ENCODE results near the gene PHF1. TPM values are rescaled to one million over a fixed set of nuclear protein-coding genes. Genes with fewer than 3 reads are reported as not detected.

The PHF1 gene
- total RNA-seq, 1 donor from 2014 or later, result 13.2 TPM

- FAIRE-seq (no peak), DNase-seq (ENCODE audit: low read depth) (no peak)
- no peaks in the 10 kb centered on the region for H3K27me3 ChIP-seq (ENCODE audit: control insufficient read depth, insufficient read depth, low read length)
- peaks cover 16% of the 10 kb centered on the region for H3K36me3 ChIP-seq (ENCODE audit: control insufficient read depth, insufficient read depth, low read length)
- TF ChIP-seq, protein P1, sequence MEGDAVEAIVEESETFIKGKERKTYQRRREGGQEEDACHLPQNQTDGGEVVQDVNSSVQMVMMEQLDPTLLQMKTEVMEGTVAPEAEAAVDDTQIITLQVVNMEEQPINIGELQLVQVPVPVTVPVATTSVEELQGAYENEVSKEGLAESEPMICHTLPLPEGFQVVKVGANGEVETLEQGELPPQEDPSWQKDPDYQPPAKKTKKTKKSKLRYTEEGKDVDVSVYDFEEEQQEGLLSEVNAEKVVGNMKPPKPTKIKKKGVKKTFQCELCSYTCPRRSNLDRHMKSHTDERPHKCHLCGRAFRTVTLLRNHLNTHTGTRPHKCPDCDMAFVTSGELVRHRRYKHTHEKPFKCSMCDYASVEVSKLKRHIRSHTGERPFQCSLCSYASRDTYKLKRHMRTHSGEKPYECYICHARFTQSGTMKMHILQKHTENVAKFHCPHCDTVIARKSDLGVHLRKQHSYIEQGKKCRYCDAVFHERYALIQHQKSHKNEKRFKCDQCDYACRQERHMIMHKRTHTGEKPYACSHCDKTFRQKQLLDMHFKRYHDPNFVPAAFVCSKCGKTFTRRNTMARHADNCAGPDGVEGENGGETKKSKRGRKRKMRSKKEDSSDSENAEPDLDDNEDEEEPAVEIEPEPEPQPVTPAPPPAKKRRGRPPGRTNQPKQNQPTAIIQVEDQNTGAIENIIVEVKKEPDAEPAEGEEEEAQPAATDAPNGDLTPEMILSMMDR (IDR thresholded peaks at IDR 0.05; ENCODE audit: insufficient read depth, low read length, severe bottlenecking), result no peak
- H3K4me3 ChIP-seq (ENCODE audit: low read depth, low read length), result no peak overlapping the region
Observed at GRCh38 chr6:33438978-33439594, 28.3 kb downstream of the PHF1 start.

GRCh38 chr6:33439956-33440648, 29.3 kb downstream of the PHF1 start:
- no peak for FAIRE-seq
- TF ChIP-seq, protein P1 (IDR thresholded peaks at IDR 0.05; ENCODE audit: insufficient read depth, low read length, severe bottlenecking), result no peak
- no peak overlapping the region for H3K4me3 ChIP-seq (ENCODE audit: low read depth, low read length)
- peaks cover 17% of the 10 kb centered on the region for H3K36me3 ChIP-seq (ENCODE audit: control insufficient read depth, insufficient read depth, low read length)
- H3K27me3 ChIP-seq (ENCODE audit: control insufficient read depth, insufficient read depth, low read length), result no peaks in the 10 kb centered on the region
- DNase-seq (ENCODE audit: low read depth), result no peak

GRCh38 chr6:33440649-33441309, 30.0 kb downstream of the PHF1 start:
- Histone ChIP-seq H3K27me3 (ENCODE audit: control insufficient read depth, insufficient read depth, low read length) (no peaks in the 10 kb centered on the region), H3K36me3 (ENCODE audit: control insufficient read depth, insufficient read depth, low read length) (peaks cover 15% of the 10 kb centered on the region), H3K4me3 (ENCODE audit: low read depth, low read length) (no peak overlapping the region)
- FAIRE-seq (no peak), DNase-seq (ENCODE audit: low read depth) (no peak)
- TF ChIP-seq, protein P1 (IDR thresholded peaks at IDR 0.05; ENCODE audit: insufficient read depth, low read length, severe bottlenecking), result no peak

DNA sequence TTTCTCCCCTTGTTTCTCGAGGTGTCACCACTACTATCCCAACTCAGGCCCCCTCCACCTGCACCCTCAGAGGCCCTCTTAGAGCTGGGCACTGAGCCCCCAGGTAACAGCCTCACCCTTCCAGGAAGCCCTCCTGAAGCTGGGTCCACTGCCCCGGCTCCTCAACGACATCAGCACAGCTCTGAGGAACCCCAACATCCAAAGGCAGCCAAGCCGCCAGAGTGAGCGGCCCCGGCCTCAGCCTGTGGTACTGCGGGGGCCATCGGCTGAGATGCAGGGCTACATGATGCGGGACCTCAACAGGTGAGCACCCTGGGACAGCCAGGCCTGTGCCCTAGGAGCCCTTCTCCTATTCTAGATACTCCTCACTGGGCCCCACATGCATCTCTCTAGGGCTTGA, 30.6 kb downstream of the PHF1 start:
- Histone ChIP-seq H3K27me3 (ENCODE audit: control insufficient read depth, insufficient read depth, low read length) (no peaks in the 10 kb centered on the region), H3K36me3 (ENCODE audit: control insufficient read depth, insufficient read depth, low read length) (peaks cover 14% of the 10 kb centered on the region), H3K4me3 (ENCODE audit: low read depth, low read length) (no peak overlapping the region)
- DNase-seq (ENCODE audit: low read depth) (no peak), FAIRE-seq (no peak)
- TF ChIP-seq, protein P1 (IDR thresholded peaks at IDR 0.05; ENCODE audit: insufficient read depth, low read length, severe bottlenecking), result no peak

DNA sequence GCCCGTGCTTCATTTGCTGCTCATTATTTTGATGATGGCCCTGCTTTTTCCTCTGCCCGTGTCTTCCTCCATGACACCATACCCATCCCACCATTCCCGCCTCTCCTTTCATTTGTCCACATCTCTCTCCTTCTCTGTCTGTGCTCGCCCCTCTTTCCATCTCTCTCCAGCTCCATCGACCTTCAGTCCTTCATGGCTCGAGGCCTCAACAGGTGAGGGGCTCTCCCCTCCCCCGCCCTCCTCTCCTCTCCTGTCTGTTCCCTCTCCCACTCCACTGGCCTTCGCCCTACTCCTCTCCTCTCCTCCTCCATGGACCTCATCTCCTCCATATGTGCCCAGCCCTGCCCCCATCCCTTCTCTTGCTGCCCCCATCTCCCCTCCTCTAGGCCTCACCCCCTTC, 31.5 kb downstream of the PHF1 start:
- DNase-seq (ENCODE audit: low read depth) (no peak), FAIRE-seq (no peak)
- peaks cover 14% of the 10 kb centered on the region for H3K36me3 ChIP-seq (ENCODE audit: control insufficient read depth, insufficient read depth, low read length)
- TF ChIP-seq, protein P1 (IDR thresholded peaks at IDR 0.05; ENCODE audit: insufficient read depth, low read length, severe bottlenecking), result no peak
- no peak overlapping the region for H3K4me3 ChIP-seq (ENCODE audit: low read depth, low read length)
- H3K27me3 ChIP-seq (ENCODE audit: control insufficient read depth, insufficient read depth, low read length), result no peaks in the 10 kb centered on the region
